HG02852 (cell line): Measurements from ENCODE around the gene HABP2.

Experiments
- ATAC-seq: cut with Tn5 transposase; IDR thresholded peaks from one replicate; pipeline ENCODE4 v1.9.1; 2021; ENCODE audit warnings: mild to moderate bottlenecking, moderate library complexity; ENCODE audit not compliant: unreplicated experiment

The HABP2 gene

GRCh38 chr10:113592380-113592779, 39.5 kb downstream of the HABP2 start:
- ATAC-seq = no peak

GRCh38 chr10:113594652-113595051, 41.8 kb downstream of the HABP2 start:
- no peak for ATAC-seq

GRCh38 chr10:113600569-113600968, 47.7 kb downstream of the HABP2 start:
- ATAC-seq = no peak

GRCh38 chr10:113603057-113603777, 50.4 kb downstream of the HABP2 start:
- no peak for ATAC-seq

- ATAC-seq = no peak
Observed at GRCh38 chr10:113604572-113604971, 51.7 kb downstream of the HABP2 start.

- no peak for ATAC-seq
Observed at GRCh38 chr10:113605268-113605978, 52.6 kb downstream of the HABP2 start.

GRCh38 chr10:113609704-113610108, 56.9 kb downstream of the HABP2 start:
- ATAC-seq = no peak

- ATAC-seq = no peak
Observed at GRCh38 chr10:113610631-113611601, 58.1 kb downstream of the HABP2 start.

- no peak for ATAC-seq
Observed at GRCh38 chr10:113612154-113612553, 59.3 kb downstream of the HABP2 start.

GRCh38 chr10:113613427-113613826, 60.6 kb downstream of the HABP2 start:
- no peak for ATAC-seq

GRCh38 chr10:113613977-113614690, 61.3 kb downstream of the HABP2 start:
- ATAC-seq = no peak

GRCh38 chr10:113616244-113617074, 63.6 kb downstream of the HABP2 start:
- ATAC-seq = no peak

- no peak for ATAC-seq
Observed at GRCh38 chr10:113617086-113617485, 64.2 kb downstream of the HABP2 start.

- ATAC-seq = no peak
Observed at GRCh38 chr10:113618338-113618737, 65.5 kb downstream of the HABP2 start.

- ATAC-seq = no peak
Observed at GRCh38 chr10:113619401-113619800, 66.5 kb downstream of the HABP2 start.

- ATAC-seq = no peak
Observed at GRCh38 chr10:113620511-113620910, 67.7 kb downstream of the HABP2 start.

- no peak for ATAC-seq
Observed at GRCh38 chr10:113620936-113621335, 68.1 kb downstream of the HABP2 start.

- no peak for ATAC-seq
Observed at GRCh38 chr10:113621799-113622198, 68.9 kb downstream of the HABP2 start.

GRCh38 chr10:113622831-113623230, 70.0 kb downstream of the HABP2 start:
- no peak for ATAC-seq
